ENCODE measurements around the gene TNS2. TPM values are rescaled to one million over a fixed set of nuclear protein-coding genes. Genes with fewer than 3 reads are reported as not detected.

Gene TNS2
- total and polyA plus RNA-seq, 2 of the 13 experiments (the other 11 are each of a cell fraction or from before 2014, with no cell fraction given) = 8.9 to 20.4 TPM

DNA sequence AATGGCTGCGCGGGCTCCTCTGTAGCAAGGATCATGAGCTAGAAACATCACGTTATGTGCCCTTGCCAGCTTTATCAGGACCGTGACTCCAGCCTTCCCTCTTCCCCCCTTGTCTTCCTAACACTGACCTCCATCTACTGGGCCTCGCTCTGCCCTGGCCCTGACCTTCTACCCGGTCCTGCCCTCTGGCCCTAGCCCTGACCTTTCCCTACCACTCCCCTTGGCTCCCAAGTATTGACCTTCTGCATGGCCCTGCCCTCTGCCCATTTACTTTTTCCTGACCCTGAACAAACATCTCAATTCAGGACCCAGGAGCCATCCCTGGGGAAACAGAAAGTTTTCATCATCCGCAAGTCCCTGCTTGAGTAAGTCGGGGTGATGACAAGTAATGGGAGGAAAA lies 55.4 kb downstream of the TNS2 start (continued):
- TF ChIP-seq, protein P1, sequence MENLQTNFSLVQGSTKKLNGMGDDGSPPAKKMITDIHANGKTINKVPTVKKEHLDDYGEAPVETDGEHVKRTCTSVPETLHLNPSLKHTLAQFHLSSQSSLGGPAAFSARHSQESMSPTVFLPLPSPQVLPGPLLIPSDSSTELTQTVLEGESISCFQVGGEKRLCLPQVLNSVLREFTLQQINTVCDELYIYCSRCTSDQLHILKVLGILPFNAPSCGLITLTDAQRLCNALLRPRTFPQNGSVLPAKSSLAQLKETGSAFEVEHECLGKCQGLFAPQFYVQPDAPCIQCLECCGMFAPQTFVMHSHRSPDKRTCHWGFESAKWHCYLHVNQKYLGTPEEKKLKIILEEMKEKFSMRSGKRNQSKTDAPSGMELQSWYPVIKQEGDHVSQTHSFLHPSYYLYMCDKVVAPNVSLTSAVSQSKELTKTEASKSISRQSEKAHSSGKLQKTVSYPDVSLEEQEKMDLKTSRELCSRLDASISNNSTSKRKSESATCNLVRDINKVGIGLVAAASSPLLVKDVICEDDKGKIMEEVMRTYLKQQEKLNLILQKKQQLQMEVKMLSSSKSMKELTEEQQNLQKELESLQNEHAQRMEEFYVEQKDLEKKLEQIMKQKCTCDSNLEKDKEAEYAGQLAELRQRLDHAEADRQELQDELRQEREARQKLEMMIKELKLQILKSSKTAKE (CRISPR knock-in tag; IDR thresholded peaks at IDR 0.05; ENCODE audit: borderline replicate concordance) = peak; percentile 29; the same call in 1 of the 2 replicates
- TF ChIP-seq CREM (IDR thresholded peaks at IDR 0.05) = no peak
- no peak for TF ChIP-seq CREM (CRISPR knock-in tag; IDR thresholded peaks at IDR 0.05)
- TF ChIP-seq SP140L (CRISPR knock-in tag; IDR thresholded peaks at IDR 0.05; ENCODE audit: borderline replicate concordance) = no peak
- TF ChIP-seq, protein P2, sequence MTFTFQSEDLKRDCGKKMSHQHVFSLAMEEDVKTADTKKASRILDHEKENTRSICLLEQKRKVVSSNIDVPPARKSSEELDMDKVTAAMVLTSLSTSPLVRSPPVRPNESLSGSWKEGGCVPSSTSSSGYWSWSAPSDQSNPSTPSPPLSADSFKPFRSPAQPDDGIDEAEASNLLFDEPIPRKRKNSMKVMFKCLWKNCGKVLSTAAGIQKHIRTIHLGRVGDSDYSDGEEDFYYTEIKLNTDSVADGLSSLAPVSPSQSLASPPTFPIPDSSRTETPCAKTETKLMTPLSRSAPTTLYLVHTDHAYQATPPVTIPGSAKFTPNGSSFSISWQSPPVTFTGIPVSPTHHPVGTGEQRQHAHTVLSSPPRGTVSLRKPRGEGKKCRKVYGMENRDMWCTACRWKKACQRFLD (CRISPR knock-in tag; IDR thresholded peaks at IDR 0.05; ENCODE audit: borderline replicate concordance) = no peak
- no peak for TF ChIP-seq MATR3 (CRISPR knock-in tag; IDR thresholded peaks at IDR 0.05)
- no peak for TF ChIP-seq KDM3A (CRISPR knock-in tag; IDR thresholded peaks at IDR 0.05; ENCODE audit: low read depth)
- peak; percentile 14; the same call in 1 of the 2 replicates for TF ChIP-seq RBFOX2 (IDR thresholded peaks at IDR 0.05; ENCODE audit: low read depth, low read length)
- TF ChIP-seq, protein P3, sequence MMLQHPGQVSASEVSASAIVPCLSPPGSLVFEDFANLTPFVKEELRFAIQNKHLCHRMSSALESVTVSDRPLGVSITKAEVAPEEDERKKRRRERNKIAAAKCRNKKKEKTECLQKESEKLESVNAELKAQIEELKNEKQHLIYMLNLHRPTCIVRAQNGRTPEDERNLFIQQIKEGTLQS (CRISPR knock-in tag; IDR thresholded peaks at IDR 0.05) = no peak
- TF ChIP-seq ZBTB7B (CRISPR knock-in tag; IDR thresholded peaks at IDR 0.05) = 0 out of 2 replicates have a peak, but pooled peaks have one; percentile 18
- peak; percentile 97 for TF ChIP-seq NR2F2 (IDR thresholded peaks at IDR 0.05; ENCODE audit: borderline replicate concordance, low read depth)
- no peak for TF ChIP-seq THYN1 (CRISPR knock-in tag; IDR thresholded peaks at IDR 0.05; ENCODE audit: borderline replicate concordance, low read depth)
- TF ChIP-seq ZNF768 (CRISPR knock-in tag; IDR thresholded peaks at IDR 0.05) = no peak
- no peak for TF ChIP-seq ZNF713 (CRISPR knock-in tag; IDR thresholded peaks at IDR 0.05)
- TF ChIP-seq ZNF557 (CRISPR knock-in tag; IDR thresholded peaks at IDR 0.05) = no peak
- TF ChIP-seq NONO (IDR thresholded peaks at IDR 0.05) = no peak
- no peak for TF ChIP-seq NONO (CRISPR knock-in tag; conservative IDR thresholded peaks at IDR 0.05)
- TF ChIP-seq, protein P4, sequence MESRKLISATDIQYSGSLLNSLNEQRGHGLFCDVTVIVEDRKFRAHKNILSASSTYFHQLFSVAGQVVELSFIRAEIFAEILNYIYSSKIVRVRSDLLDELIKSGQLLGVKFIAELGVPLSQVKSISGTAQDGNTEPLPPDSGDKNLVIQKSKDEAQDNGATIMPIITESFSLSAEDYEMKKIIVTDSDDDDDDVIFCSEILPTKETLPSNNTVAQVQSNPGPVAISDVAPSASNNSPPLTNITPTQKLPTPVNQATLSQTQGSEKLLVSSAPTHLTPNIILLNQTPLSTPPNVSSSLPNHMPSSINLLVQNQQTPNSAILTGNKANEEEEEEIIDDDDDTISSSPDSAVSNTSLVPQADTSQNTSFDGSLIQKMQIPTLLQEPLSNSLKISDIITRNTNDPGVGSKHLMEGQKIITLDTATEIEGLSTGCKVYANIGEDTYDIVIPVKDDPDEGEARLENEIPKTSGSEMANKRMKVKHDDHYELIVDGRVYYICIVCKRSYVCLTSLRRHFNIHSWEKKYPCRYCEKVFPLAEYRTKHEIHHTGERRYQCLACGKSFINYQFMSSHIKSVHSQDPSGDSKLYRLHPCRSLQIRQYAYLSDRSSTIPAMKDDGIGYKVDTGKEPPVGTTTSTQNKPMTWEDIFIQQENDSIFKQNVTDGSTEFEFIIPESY (CRISPR knock-in tag; IDR thresholded peaks at IDR 0.05) = no peak
- no peak for TF ChIP-seq NFYC (CRISPR knock-in tag; IDR thresholded peaks at IDR 0.05)
- TF ChIP-seq YEATS4 (CRISPR knock-in tag; IDR thresholded peaks at IDR 0.05; ENCODE audit: borderline replicate concordance) = no peak
- TF ChIP-seq, protein P5, sequence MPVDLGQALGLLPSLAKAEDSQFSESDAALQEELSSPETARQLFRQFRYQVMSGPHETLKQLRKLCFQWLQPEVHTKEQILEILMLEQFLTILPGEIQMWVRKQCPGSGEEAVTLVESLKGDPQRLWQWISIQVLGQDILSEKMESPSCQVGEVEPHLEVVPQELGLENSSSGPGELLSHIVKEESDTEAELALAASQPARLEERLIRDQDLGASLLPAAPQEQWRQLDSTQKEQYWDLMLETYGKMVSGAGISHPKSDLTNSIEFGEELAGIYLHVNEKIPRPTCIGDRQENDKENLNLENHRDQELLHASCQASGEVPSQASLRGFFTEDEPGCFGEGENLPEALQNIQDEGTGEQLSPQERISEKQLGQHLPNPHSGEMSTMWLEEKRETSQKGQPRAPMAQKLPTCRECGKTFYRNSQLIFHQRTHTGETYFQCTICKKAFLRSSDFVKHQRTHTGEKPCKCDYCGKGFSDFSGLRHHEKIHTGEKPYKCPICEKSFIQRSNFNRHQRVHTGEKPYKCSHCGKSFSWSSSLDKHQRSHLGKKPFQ (CRISPR knock-in tag; IDR thresholded peaks at IDR 0.05; ENCODE audit: insufficient replicate concordance) = no peak
- no peak for TF ChIP-seq ZFP36 (IDR thresholded peaks at IDR 0.05; ENCODE audit: borderline replicate concordance, low read depth, low read length, partially characterized antibody)
- TF ChIP-seq RXRB (CRISPR knock-in tag; IDR thresholded peaks at IDR 0.05; ENCODE audit: borderline replicate concordance) = peak; percentile 49
- no peak for TF ChIP-seq CBX2 (IDR thresholded peaks at IDR 0.05; ENCODE audit: low read depth, low read length)
- no peak for TF ChIP-seq CBX2 (CRISPR knock-in tag; IDR thresholded peaks at IDR 0.05; ENCODE audit: low read depth)
- TF ChIP-seq EZH2 (conservative IDR thresholded peaks at IDR 0.05; ENCODE audit: low read depth, low read length) = no peak

Data from HepG2 (cell line).